Trophoblast cell (in vitro differentiated cells and primary cell): ENCODE results near the gene BPIFB3.

Experiments
- DNase-seq, 2 donors: peaks; one replicate each; pipeline ENCODE4 v3.0.0-alpha.2; 2016
- H2AFZ ChIP-seq: 2 replicates; pipeline ENCODE4 v1.6.1; 2013; ENCODE audit warnings: low read length, moderate library complexity, mild to moderate bottlenecking; ENCODE audit not compliant: insufficient read depth, poor library complexity
- H2AK5ac ChIP-seq: 2 replicates; pipeline ENCODE4 v1.6.1; 2013; ENCODE audit warnings: mild to moderate bottlenecking, low read length
- H2BK120ac ChIP-seq: 2 replicates; pipeline ENCODE4 v1.6.1; 2013; ENCODE audit warnings: low read length, mild to moderate bottlenecking, moderate library complexity; ENCODE audit not compliant: insufficient read depth, poor library complexity
- H2BK12ac ChIP-seq: 2 replicates; pipeline ENCODE4 v1.6.1; 2013; ENCODE audit warnings: mild to moderate bottlenecking, low read length, moderate library complexity
- H2BK5ac ChIP-seq: 2 replicates; pipeline ENCODE4 v1.6.1; 2013; ENCODE audit warnings: low read length, low read depth, moderate library complexity, mild to moderate bottlenecking; ENCODE audit not compliant: poor library complexity
- H3K14ac ChIP-seq: 2 replicates; pipeline ENCODE4 v1.6.1; 2013; ENCODE audit warnings: mild to moderate bottlenecking, low read length
- H3K18ac ChIP-seq: 2 replicates; pipeline ENCODE4 v1.6.1; 2013; ENCODE audit warnings: mild to moderate bottlenecking, low read length
- H3K23ac ChIP-seq: 2 replicates; pipeline ENCODE4 v1.6.1; 2013; ENCODE audit warnings: low read length
- H3K27ac ChIP-seq: 2 replicates; pipeline ENCODE4 v1.5.1; 2013; ENCODE audit warnings: low read depth, mild to moderate bottlenecking, inconsistent platforms, low read length, moderate library complexity
- H3K27me3 ChIP-seq: 2 replicates; pipeline ENCODE4 v1.6.1; 2013; ENCODE audit warnings: inconsistent platforms, mild to moderate bottlenecking, low read length, moderate library complexity; ENCODE audit not compliant: insufficient read depth
- H3K36me3 ChIP-seq, 2 experiments: 1 replicate in 1 of 2; 2 replicates in 1 of 2; pipeline ENCODE4 v1.6.1; 2013; ENCODE audit warnings: low read length in 2 of 2, mild to moderate bottlenecking in 2 of 2, moderate library complexity in 1 of 2; ENCODE audit not compliant: insufficient read depth in 2 of 2, control insufficient read depth in 1 of 2
- H3K4ac ChIP-seq: 2 replicates; pipeline ENCODE4 v1.6.1; 2013; ENCODE audit warnings: low read depth, mild to moderate bottlenecking, low read length, moderate library complexity
- H3K4me1 ChIP-seq, 2 experiments: 1 replicate in 1 of 2; 2 replicates in 1 of 2; pipeline ENCODE4 v1.6.1; 2013; ENCODE audit warnings: low read length in 2 of 2, mild to moderate bottlenecking in 2 of 2, moderate library complexity in 1 of 2; ENCODE audit not compliant: insufficient read depth in 2 of 2, control insufficient read depth in 1 of 2
- H3K4me2 ChIP-seq: 2 replicates; pipeline ENCODE4 v1.6.1; 2013; ENCODE audit warnings: inconsistent platforms, mild to moderate bottlenecking, low read length, moderate library complexity
- H3K4me3 ChIP-seq: 2 replicates; pipeline ENCODE4 v1.5.1; 2013; ENCODE audit warnings: mild to moderate bottlenecking, low read depth, low read length, inconsistent platforms
- H3K79me1 ChIP-seq: one replicate; pipeline ENCODE4 v1.6.1; 2013; ENCODE audit warnings: low read length
- H3K79me2 ChIP-seq: 2 replicates; pipeline ENCODE4 v1.6.1; 2013; ENCODE audit warnings: low read length, mild to moderate bottlenecking; ENCODE audit not compliant: control insufficient read depth, insufficient read depth, poor library complexity
- H3K9ac ChIP-seq: 2 replicates; pipeline ENCODE4 v1.6.1; 2013; ENCODE audit warnings: mild to moderate bottlenecking, low read length
- H3K9me3 ChIP-seq: 2 replicates; pipeline ENCODE4 v1.6.1; 2013; ENCODE audit warnings: low read depth, mild to moderate bottlenecking, control low read depth, inconsistent platforms, low read length; ENCODE audit not compliant: insufficient read depth
- H4K12ac ChIP-seq: 2 replicates; pipeline ENCODE4 v1.6.1; 2013; ENCODE audit warnings: low read depth, mild to moderate bottlenecking, low read length, moderate library complexity
- H4K8ac ChIP-seq: 2 replicates; pipeline ENCODE4 v1.6.1; 2013; ENCODE audit warnings: low read depth, mild to moderate bottlenecking, low read length, moderate library complexity
- H4K91ac ChIP-seq: one replicate; pipeline ENCODE4 v1.6.1; 2013; ENCODE audit warnings: low read depth, mild to moderate bottlenecking, low read length, moderate library complexity
- WGBS: extraction: QIAGEN DNeasy Blood & Tissue Kit; methylation state at CpG from one replicate; pipeline ENCODE4 v1.1.7; 2013; ENCODE audit warnings: missing lambda C conversion rate; ENCODE audit not compliant: insufficient read length, insufficient coverage; ENCODE audit errors: extremely low coverage; 5-methylcytosine and 5-hydroxymethylcytosine counted together

BPIFB3 gene

DNA sequence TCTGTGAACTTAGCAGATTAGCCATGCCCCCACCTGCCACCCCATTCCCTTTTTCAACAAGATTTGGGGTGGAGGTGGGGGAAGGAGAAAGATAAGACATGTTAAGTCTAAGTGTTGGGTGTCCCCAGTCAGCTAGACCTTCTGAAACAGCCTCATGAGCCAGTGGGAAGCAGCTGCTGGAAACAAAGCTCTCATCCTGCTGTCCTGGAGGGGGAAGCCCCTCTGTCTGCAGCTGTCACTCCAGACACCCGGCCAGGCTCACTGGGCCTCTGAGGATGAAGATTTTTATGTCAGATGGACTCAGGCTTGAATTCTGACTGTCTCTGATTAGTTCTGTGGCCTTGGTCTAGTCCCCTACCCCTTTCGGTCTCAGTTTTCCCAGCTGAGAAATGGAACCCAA, 1.1 kb downstream of the BPIFB3 start:
- Histone ChIP-seq H3K36me3 (no peaks in the 10 kb centered on the region), H4K8ac (no peak overlapping the region), H2AK5ac (no peak overlapping the region), H3K79me1 (no peaks in the 10 kb centered on the region), H3K4me2 (no peak overlapping the region), H3K4me3 (no peak overlapping the region), H2BK12ac (no peak overlapping the region), H3K4ac (no peak overlapping the region), H3K9ac (no peak overlapping the region), H2BK120ac (no peak overlapping the region), H3K14ac (no peak overlapping the region), H3K18ac (no peak overlapping the region), H3K23ac (no peak overlapping the region), H4K12ac (no peak overlapping the region), H3K4me1 (no peaks in the 10 kb centered on the region), H2AFZ (no peak overlapping the region), H3K27me3 (no peaks in the 10 kb centered on the region), H2BK5ac (no peak overlapping the region), H3K9me3 (peaks cover 1% of the 10 kb centered on the region), H3K79me2 (no peaks in the 10 kb centered on the region), H3K27ac (no peak overlapping the region), H4K91ac (no peak overlapping the region)
- no CpG with 5 or more reads among the region's 2 CpGs for WGBS
- no peak for DNase-seq

DNA sequence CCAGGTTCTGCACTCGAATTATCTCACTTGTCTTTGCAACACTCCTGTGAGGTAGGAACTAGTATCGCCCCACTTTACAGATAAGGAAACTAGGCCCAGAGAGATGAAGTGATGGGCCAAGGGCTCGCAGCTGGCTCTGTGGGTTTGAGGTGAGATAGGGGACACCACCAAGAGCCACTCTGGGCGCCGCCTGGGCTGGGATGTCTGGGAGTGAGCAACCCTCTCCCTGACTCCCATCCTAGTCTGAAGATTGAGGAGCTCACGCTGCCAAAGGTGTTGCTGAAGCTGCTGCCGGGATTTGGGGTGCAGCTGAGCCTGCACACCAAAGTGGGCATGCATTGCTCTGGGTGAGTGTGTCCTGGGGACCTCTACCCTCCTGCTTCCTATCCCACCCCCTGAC, 5.4 kb downstream of the BPIFB3 start:
- H3K4me1 ChIP-seq, result no peaks in the 10 kb centered on the region
- no peak overlapping the region for H3K4me3 ChIP-seq
- no peaks in the 10 kb centered on the region for H3K9me3 ChIP-seq
- H3K27me3 ChIP-seq, result no peaks in the 10 kb centered on the region
- no peaks in the 10 kb centered on the region for H3K79me1 ChIP-seq
- no peak overlapping the region for H3K23ac ChIP-seq
- H2AK5ac ChIP-seq, result no peak overlapping the region
- H2AFZ ChIP-seq, result no peak overlapping the region
- H3K27ac ChIP-seq, result no peak overlapping the region
- H3K4ac ChIP-seq, result no peak overlapping the region
- no peak overlapping the region for H3K18ac ChIP-seq
- WGBS, result no CpG with 5 or more reads among the region's 7 CpGs
- no peaks in the 10 kb centered on the region for H3K79me2 ChIP-seq
- H2BK120ac ChIP-seq, result no peak overlapping the region
- no peak overlapping the region for H4K8ac ChIP-seq
- no peak overlapping the region for H2BK5ac ChIP-seq
- H3K9ac ChIP-seq, result no peak overlapping the region
- no peak overlapping the region for H2BK12ac ChIP-seq
- H3K14ac ChIP-seq, result no peak overlapping the region
- H4K12ac ChIP-seq, result no peak overlapping the region
- no peaks in the 10 kb centered on the region for H3K36me3 ChIP-seq
- no peak for DNase-seq
- H3K4me2 ChIP-seq, result no peak overlapping the region
- H4K91ac ChIP-seq, result no peak overlapping the region

DNA sequence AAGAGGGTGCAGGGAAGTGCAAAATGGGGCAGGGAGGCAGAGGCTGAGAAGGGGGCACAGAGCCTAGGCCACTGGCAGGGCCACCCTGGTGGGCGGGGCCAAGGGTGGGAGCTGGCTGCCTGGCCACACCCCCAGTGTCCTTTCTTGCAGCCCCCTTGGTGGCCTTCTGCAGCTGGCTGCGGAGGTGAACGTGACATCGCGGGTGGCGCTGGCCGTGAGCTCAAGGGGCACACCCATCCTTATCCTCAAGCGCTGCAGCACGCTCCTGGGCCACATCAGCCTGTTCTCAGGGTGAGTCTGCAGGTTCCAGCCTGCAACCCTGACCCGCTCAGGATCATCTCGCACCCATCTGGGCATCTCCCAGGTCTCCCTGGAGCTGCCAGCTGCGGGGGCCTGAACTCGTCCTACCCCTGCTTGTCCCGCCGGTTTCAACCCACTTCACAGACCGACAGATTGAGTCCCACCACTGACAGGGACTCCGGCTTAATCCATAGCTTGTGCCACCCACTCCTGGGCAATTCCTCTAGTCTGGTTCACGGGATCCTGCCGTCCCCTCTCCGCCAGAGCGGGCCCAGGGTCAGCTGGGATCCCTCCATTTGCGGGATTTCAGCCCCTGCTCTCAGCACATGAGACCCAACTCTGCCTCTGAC, 6.2 kb downstream of the BPIFB3 start:
- Histone ChIP-seq H4K91ac (no peak overlapping the region), H3K27ac (no peak overlapping the region), H3K79me1 (no peaks in the 10 kb centered on the region), H4K12ac (no peak overlapping the region), H3K79me2 (no peaks in the 10 kb centered on the region), H3K4me1 (no peaks in the 10 kb centered on the region), H2AK5ac (no peak overlapping the region), H3K9me3 (no peaks in the 10 kb centered on the region), H2BK12ac (no peak overlapping the region), H3K23ac (no peak overlapping the region), H3K4me3 (no peak overlapping the region), H3K18ac (no peak overlapping the region), H3K36me3 (no peaks in the 10 kb centered on the region), H2AFZ (no peak overlapping the region), H3K27me3 (no peaks in the 10 kb centered on the region), H3K4me2 (no peak overlapping the region), H3K9ac (no peak overlapping the region), H3K4ac (no peak overlapping the region), H2BK120ac (no peak overlapping the region), H2BK5ac (no peak overlapping the region), H4K8ac (no peak overlapping the region), H3K14ac (no peak overlapping the region)
- WGBS, result no CpG with 5 or more reads among the region's 22 CpGs
- DNase-seq, result no peak

DNA sequence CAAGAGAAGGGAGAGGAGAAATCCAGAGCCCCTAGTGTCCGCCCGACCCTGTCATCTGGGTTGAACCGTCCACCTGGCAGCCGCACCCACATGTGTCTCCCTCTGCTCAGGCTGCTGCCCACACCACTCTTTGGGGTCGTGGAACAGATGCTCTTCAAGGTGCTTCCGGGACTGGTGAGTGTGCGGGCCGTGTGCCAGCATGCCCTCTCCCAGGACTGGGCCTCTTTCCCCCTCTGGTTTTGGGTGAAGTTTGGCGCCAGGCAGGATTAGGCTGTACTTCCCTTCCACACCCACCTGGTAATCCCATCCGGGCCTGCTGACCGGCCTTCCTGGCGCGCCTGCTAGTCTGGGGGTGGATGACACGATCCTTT, 7.9 kb downstream of the BPIFB3 start:
- DNase-seq, result no peak
- Histone ChIP-seq H3K9ac (no peak overlapping the region), H3K79me2 (no peaks in the 10 kb centered on the region), H4K8ac (no peak overlapping the region), H3K27ac (no peak overlapping the region), H3K4me2 (no peak overlapping the region), H3K27me3 (no peaks in the 10 kb centered on the region), H2BK120ac (no peak overlapping the region), H3K4me1 (no peaks in the 10 kb centered on the region), H3K79me1 (no peaks in the 10 kb centered on the region), H3K4ac (no peak overlapping the region), H3K23ac (no peak overlapping the region), H2BK12ac (no peak overlapping the region), H3K4me3 (no peak overlapping the region), H4K12ac (no peak overlapping the region), H3K14ac (no peak overlapping the region), H2AFZ (no peak overlapping the region), H3K18ac (no peak overlapping the region), H2AK5ac (no peak overlapping the region), H3K36me3 (no peaks in the 10 kb centered on the region), H2BK5ac (no peak overlapping the region), H3K9me3 (no peaks in the 10 kb centered on the region), H4K91ac (no peak overlapping the region)
- WGBS, result no CpG with 5 or more reads among the region's 14 CpGs
